Stimulated activated CD4-positive, alpha-beta T cell treated with anti-CD3 and anti-CD28 coated beads, Interleukin-12 subunit alpha, Interleukin-12 subunit beta, amount 100 ng/mL, for 24 hours (primary cell): ENCODE data around the gene WDFY2.
"Not testable (repeated sequence)": the region's sequence is repeated elsewhere in the genome, so short reads cannot be mapped to it uniquely, and the experiment has no call there.

Experiments
- DNase-seq, 2 experiments: peaks; one replicate each; pipeline ENCODE4 v3.0.0-alpha.2; 2020; ENCODE audit warnings: low read depth in 2 of 2

The WDFY2 gene, protein sequence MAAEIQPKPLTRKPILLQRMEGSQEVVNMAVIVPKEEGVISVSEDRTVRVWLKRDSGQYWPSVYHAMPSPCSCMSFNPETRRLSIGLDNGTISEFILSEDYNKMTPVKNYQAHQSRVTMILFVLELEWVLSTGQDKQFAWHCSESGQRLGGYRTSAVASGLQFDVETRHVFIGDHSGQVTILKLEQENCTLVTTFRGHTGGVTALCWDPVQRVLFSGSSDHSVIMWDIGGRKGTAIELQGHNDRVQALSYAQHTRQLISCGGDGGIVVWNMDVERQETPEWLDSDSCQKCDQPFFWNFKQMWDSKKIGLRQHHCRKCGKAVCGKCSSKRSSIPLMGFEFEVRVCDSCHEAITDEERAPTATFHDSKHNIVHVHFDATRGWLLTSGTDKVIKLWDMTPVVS

DNA sequence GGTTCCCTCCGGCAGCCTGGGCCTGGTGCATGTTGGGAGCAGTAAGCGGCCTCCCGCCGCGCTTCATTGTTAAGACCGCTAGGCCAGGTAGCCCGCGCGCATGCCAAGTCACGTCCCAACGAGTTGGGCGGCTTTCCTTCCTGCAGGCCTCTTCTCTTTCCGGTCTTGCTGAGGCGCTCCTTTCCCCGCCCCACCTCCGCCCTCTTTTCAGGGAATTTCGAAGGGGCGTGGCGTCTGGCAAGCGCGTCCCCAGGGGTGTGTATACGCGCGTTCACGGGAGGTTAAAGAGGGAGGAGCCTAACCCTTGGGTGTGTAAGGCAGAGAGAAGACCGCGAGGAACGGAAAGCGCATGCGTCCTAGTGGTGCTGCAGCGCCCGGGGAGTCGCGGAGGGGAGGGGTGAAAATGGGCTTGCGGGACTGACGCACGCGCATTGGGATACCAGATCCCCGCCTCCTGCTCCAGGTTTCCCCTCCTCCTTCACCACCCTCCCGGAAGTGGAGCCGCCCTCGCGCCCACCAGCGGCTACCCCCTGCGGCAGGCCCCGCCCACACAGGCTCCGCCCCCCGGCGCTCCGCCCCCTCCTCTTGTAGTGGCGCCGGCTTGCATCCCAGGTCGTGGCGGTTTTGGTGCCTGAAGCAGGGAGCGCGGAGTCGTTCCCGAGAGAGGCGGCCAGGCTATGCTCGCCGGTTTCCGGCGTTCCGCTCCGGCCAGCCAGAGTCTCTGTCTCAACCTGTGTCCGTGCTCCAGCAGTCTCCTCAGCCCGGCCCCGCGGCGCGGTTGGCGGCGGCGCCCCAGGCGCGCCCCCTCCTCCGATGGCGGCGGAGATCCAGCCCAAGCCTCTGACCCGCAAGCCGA is at the start of gene WDFY2:
Gene WDFY2 (plus strand): TSS at position 588 of the 856 bp plus-strand sequence. CDS start 226 bp downstream, at position 814.
- DNase-seq: peak; percentile 98 to 99

DNA sequence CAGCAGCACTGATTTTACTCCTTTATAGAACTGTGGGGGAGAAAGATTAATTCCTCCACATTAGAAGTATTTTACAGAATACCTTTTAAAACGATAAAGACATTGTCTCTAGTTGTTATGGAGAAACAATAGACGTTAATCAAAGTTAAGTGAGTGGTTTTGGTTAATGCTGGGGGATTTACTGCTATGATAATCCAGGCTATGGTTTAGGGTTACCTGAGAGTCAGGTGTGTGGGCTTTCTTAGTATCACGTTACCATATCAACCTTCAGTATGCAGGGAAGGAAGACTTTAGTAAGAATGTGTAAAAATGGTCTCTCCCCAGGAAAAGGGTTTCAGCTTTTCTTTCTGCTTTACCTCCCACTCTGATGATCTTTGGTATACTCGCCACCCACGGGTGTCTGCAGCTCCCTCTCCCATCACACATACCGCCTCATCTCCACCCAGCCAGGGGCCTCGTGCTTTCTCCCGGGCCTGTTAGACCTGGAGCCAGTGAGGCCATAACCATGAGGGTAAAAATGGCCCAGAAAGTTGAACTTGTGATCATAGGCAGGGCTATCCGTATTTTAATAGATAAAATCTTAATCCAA is 45.6 kb upstream of the WDFY2 start:
- DNase-seq: no peak

DNA sequence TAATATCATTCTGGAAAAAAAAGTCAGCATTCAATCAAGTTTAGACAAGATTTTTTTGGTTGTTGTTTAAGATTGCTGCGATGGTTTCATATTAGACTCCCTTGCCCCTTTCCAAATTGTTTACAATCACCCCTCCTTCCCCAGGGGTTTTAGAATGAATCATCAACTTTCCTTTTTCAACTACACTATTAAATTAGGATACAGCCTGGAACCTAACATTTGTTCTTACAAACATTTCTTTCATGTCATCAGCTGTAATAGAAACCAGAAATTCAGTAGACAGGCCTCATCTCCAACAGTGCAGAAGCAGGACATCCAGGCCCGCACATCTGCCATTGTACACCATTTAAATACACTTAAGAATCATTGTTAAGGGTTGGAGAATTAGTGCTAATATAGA is 44.4 kb upstream of the WDFY2 start:
- no peak for DNase-seq

DNA sequence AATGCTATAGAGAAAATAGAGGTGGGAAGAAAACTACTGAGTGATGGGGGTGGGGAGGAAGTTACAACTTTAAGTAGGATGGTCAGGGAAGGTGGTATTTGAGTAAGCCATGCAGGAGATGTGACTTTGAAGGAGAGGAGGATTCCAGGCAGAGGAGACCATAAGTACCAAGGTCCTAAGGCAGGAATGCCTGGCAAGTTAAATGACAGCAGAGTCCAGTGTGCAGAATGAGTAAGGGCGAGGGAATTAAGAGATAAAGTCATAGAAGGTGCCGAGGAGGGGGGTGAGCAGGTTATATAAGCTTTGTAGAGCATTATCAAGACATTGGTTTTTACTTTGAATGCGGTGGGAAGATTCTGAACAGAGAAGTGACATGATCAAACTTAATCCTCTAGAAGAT is 43.2 kb upstream of the WDFY2 start:
- DNase-seq: no peak

DNA sequence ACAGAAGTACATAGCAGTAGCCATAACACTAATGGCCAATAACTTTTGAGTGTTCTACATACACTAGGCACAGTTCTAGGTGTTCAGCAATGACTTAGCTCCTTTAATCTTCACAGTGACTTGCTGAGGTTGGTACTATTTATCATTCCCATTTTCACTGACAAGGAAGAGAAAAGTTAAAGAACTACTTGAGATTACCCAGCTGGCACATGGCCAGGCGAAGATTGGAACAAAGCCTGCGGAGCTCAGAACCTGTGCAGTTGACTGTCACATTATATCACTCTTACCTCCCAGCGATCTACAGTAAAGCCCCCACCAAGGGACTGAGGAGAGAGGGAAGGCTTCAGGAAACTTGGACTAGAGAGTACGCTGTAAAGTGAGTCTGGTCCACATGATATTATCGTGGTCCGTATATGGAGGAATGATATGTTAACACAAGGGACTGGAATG is 42.4 kb upstream of the WDFY2 start:
- DNase-seq: no peak

DNA sequence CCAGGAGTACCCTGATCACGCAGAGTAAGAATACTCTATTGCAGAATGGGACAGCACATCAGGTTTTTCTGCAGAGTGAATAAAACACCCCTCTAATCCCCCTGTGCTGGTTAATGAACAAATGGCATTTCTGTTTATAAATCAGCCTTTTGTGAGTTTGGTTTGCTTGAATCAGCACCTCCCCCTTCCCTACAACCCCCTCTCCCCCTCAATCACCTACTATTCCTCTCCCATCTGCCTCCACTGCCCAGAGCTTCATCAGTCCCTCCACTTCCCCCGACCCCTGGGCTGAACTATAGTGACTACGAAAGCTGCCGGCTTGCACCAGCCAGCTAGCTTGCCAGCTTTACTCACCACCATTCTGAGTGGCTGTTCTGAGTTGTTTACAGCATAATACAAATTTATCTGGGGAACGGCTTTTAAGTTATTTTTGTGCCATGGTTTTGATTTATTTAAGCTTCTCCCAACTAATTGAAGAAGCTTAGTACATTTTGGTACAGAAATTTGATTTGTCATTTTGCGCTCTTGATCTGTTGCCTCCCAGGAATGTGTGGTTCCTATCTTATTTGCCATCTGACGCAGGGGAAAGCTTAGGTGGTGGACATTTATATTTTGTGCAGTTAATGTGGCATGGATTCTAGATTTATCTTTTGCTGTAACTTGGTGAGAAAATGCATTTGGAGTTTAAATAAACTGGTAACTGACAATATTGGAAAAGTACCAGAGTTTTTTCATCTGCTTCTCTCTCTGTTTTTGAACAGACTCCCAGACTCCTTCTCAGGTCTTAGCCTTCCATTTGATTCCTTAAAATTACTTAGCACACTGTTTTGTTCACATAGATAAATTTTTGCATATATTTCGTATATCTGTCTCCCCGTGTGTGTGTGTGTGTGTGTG is 41.7 kb upstream of the WDFY2 start:
- no peak for DNase-seq

DNA sequence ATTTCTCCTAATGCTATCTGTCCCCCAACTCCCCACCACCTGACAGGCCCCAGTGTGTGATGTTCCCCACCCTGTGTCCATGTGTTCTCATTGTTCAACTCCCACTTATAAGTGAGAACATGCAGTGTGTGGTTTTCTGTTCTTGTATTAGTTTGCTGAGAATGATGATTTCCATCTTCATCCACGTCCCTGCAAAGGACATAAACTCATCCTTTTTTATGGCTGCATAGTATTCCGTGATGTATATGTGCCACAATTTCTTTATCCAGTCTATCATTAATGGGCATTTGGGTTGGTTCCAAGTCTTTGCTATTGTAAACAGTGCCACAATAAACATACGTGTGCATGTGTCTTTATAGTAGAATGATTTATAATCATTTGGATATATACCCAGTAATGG is 38.8 kb upstream of the WDFY2 start:
- DNase-seq: not testable (repeated sequence)

DNA sequence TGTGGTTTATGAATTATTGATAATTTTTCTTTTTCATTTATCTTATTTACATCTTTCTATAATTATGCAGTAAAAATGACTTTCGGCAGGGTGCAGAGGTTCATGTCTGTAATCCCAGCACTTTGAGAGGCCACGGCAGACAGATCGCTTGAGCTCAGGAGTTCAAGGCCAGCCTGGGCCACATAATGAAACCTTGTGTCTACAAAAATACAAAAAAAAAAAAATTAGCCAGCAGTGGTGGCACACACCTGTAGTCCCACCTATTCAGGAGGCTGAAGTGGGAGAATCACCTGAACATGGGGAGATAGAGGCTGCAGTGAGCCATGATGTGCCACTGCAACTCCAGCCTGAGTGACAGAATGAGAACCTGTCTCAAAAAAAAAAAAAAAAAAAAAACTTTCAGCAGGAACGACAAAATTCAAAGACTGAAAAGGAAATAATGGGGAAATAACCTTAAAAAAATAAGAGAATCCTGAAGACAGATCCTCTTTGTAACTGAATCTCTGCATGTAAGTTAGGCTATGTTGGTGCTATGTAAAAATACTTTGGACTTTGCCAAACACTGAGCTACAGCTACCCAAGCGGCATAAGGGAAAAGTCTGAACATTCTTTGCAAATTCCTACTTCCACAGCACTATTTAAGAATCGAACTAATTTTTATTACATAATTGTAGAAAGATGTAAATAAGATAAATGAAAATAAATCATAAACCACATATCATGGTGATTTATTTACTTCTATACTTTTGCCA is 36.7 kb upstream of the WDFY2 start:
- no peak for DNase-seq

DNA sequence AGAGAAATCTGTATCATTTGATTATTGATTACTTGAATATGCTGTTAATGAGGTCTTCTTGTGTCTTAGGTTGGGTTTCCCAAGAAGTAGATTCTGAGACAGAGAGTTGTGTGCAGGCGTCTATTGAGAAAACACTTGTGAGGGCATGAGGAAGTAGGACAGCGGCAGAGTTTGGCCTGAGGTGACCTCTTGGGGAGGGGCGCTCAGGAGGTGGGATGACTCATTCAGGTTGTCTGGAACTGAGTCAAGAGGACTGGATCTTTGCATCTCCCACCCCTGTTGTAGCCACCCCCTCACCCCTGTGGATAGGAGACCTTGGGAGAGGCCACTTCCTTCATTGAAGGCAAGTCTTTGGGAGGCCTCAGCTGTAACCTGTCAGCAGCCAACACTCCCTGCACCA is 35.2 kb upstream of the WDFY2 start:
- DNase-seq: no peak

DNA sequence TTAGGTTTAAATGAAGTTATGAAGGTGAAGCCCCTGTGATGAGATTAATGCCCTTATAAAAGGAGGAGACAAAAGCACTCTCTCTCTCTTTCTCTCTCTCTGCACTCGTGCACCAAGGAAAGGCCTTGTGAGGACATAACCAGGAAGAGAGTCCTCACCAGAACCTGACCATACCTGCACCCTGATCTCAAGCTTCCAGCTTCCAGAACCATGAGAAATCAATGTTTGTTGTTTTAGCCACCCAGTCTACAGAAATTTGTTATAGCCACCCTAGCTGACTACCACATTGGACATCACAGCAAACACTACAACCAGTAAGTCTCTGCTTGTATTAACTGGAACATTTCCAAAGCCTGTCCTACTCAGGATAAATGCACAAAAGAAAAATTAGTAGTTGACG is 34.7 kb upstream of the WDFY2 start:
- no peak for DNase-seq

DNA sequence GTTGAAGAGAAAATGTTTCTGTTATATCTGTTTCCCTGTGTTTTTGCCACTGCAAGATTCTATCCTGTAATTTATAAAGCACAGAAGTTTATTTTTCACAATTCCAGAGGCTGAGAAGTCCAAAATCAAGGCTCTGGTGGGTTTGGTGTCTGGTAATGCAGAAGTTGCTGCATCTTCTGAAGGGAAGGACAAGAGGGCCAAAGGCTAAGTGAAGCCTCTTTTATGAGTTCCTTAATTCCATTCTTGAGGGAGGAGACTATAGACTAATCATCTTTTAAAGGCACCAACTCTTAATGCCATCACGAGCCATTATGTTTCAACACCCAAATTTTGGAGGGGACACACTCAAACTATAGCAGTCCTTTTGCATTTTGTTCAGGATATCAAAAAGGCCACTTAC is 34.1 kb upstream of the WDFY2 start:
- no peak for DNase-seq

DNA sequence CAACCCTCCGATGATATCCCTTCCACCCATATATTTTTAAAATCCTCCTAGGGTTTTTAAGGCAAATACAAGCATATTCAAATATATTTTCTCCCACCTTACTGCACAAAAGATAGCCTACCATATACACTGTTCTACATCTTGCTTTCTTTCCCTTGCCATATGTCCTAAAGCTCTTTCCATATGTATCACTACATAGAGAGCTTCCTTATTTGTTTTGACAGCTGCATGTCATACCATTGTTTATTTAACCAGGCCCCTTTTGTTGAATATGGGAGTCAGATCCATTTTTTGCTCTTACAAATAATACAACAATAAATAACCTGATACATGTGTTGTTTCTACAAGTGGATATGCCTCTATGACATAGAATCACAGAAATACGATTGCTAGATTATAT is 32.8 kb upstream of the WDFY2 start:
- DNase-seq: no peak

DNA sequence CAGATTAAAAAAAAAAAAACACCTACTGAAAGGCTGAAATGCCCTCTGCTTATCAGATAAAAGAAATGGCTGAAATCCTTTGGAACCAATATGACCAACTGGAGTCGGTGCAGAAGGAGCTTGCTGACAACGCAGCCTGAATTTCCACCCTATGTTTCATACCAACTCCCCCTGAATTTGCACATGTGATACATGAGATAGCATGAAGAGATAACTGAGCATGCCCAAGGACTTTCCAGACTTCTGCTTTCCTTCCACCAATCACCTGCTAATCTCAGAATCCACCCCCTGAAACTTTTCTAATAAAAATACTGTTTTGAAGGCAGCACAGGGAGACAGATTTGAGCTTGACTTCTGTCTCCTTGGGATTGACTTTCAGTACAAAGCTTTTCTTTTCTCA is 32.2 kb upstream of the WDFY2 start:
- DNase-seq: no peak

DNA sequence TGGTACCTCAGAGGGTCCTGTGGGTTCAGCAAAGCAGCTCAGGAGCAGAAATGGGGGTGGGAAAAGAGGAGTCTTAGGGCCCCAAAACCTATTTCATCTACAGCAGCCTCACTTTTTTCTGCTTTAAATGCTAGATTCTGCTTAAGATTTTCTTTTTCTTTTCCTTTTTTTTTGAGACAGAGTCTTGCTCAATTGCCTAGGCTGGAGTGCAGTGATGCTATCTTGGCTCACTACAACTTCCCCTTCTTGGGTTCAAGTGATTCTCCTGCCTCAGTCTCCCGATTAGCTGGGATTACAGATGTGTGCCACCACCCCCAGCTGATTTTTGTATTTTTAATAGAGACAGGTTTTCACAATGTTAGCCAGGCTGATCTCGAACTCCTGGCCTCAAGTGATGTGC is 30.7 kb upstream of the WDFY2 start:
- no peak for DNase-seq

DNA sequence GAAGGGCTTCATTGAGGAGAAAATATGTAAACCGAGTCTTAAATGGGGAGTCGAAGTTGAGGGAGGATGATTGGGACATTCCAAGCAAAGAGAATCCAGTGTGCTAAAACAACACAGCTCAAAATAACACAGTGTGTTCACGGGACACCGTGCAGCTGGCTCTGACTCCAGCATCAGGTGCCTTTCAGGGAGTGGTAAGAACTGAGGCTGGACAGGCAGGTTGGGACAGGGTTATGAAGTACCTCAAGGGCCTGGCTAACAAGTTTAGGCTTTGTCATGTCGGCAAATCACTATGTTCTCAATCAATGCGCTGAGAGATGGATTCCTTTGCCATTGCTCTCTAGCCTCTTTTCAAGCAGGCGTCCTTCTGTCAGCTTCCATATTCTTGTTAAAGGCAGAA is 27.5 kb upstream of the WDFY2 start:
- no peak for DNase-seq

DNA sequence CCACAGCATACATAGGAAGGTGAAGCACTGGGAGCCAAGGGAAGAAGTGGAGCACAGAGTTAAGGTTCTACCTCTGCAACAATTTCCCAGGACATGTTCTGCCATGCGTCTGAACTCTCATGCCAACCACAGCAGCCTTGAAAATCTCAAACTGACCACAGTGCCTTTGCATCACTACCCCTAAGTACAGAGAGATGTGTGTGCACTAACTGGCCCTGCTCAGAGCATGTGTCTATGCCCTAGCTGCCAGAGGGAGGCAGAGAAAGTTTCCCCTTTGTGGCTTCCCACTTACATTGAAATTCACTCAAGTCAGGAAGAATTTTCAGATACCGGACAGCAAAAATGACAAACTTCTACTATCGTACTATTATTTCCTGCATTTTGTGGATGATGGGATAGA is 26.8 kb upstream of the WDFY2 start:
- no peak for DNase-seq

DNA sequence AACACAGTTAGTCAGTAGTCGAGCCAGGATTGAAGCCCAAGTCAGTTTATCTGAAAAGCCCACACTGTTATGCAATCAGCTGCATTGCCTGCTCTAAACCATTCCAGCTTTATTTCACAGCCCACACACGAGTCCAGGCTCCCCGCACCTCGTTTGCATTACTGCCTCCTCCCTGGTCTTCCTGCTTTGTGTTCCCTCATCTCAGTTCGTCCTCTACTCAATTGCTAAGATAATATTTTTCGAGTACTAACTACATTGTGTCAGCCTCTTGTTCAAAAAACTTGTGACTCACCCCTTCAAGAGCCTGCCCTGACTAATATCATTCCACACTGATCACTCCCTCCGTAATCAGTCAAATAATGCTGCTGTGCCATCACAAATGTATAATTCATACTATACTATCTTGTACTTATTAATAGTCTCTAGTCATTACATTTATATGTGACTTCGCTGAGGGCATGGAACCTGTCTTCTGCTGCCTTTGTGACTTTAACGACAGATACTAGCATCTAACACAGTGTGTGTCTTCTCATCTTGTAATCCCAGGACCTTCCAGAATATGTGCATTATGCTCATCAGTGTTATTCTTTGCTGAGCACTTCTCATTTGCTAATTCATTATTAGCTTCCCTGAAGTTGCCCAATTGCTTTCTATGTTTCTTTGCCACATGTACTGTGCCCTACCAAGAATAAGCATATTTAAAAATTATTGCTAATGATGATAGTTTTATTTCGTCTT is 26.2 kb upstream of the WDFY2 start:
- DNase-seq: no peak

DNA sequence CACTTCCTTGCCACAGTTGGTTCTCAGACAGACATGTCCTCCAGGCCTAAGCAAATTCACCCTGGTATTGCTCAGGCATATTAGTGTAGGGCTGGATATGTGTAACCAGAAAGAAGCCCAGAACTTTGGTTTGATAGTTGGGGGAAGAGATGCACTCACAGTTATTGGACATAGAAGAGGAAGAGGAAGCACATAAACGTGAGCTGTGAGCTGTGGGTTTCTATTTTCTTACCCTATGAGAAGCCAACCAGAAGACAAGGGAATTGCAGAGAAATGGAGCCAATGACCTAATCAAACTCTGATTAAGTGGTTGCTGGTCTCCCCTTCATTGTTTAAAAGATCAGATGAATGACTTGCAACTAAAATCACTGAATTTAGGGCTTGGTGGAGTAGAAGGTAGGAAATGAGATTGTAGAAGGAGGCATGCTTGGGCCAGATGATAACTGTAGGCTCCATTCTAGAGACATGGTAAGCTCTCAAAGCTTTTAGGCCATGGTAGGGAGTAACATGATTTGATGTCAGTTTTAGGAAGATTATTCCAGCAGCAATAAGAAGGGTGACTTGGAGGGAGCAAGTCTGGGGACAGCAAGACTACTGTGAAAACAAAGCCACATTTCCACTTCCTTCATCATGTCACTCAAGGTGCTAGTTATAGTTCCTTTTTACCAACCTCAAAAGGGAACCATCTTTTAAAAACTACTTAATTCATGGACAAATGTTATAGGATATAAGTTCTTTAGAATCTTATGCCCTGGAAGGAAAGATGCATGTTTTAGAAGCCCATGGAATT is 24.1 kb upstream of the WDFY2 start:
- DNase-seq: no peak

DNA sequence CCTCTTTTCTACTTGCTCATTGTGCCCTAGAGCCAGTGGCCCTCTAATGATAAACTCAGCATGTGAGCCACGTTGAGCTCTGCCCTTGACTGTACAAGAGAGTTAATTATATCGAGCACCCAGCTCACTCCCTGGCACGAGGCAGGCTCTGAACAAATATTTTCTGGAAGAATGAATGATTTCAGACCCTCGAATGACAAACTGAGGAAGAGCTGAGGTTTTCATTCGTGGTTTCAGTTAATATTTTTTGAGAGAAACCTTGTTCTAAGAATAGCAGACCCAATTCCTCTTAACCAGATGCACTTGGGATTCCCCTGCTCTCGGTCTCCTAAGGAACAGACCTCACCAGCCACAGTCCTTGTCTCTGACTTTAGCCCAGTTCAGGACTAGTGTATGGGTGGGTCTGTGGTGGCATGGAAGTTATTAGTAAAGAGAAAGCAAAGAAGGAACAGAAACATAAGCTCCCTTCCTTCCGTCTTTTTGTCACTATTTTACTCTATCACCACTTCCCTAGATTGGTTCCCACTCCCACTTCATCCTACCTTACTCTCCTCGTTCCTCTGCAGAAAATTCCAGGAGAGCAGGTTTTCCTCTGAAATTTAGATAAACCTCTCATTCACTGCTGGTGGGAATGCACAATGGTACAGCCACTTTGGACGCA is 22.1 kb upstream of the WDFY2 start:
- no peak for DNase-seq
